VCaP (cell line): ENCODE results near the gene ANKRD11.
A peak's percentile ranks its signal among the peaks of the same experiment; 100 is the strongest.
"Not testable (repeated sequence)": the region's sequence is repeated elsewhere in the genome, so short reads cannot be mapped to it uniquely, and the experiment has no call there.

Source experiments
- H3K27ac ChIP-seq: fragments of 450-650 bp; 2 replicates; pipeline ENCODE4 v1.5.1; 2017
- CTCF ChIP-seq: fragments of 450-650 bp; conservative IDR thresholded peaks from 2 replicates; pipeline ENCODE4 v1.5.1; 2017; ENCODE audit warnings: mild to moderate bottlenecking, moderate library complexity

Gene ANKRD11

DNA sequence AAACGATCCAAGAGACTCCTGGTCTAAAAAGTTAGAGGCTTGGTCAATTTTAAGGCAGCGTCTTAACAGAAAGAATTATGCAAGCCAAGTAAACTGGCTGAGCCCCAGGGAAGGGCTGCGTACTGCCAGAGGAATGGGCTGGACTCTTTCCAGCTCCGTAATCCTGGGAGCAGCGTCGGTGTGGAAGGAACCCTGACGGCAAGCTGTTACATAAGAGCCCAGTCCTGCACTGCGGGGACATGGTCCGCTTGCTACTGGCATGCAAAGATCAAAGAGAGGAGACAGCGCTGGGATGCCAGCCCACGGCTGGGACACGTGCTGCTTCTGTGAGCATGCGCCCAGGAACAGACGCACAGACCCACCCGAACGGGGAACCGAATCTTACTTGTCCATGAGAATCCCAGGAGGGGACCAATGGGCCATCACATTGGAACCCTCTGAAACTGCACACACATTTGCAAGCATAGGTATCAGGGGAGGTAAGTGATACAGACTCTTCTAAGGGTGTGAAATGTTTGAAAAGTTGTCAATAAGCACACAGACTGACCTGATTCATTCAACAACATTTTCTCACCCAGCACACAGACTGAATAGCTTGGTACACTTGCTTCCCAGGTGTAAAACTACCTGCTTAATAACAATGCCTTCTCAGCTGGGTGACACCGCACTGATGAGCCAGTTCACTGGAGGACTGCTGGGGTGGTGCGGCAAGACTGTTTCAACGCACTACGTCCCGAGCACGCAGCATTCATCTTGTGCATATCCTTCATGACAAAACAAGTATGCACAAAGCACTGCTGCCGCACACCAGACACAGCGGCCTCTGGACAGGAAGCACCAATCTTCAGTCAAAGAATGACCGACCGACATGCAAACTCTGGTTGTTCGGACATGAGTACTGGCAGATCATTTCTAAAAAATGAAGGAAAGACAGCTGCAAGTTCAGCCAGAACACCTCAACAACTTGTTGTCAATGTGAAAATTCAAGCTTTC lies 94.9 kb downstream of the ANKRD11 start:
- peak overlapping the region; percentile 16; the same call in 1 of the 2 replicates for H3K27ac ChIP-seq
- TF ChIP-seq CTCF, result no peak

DNA sequence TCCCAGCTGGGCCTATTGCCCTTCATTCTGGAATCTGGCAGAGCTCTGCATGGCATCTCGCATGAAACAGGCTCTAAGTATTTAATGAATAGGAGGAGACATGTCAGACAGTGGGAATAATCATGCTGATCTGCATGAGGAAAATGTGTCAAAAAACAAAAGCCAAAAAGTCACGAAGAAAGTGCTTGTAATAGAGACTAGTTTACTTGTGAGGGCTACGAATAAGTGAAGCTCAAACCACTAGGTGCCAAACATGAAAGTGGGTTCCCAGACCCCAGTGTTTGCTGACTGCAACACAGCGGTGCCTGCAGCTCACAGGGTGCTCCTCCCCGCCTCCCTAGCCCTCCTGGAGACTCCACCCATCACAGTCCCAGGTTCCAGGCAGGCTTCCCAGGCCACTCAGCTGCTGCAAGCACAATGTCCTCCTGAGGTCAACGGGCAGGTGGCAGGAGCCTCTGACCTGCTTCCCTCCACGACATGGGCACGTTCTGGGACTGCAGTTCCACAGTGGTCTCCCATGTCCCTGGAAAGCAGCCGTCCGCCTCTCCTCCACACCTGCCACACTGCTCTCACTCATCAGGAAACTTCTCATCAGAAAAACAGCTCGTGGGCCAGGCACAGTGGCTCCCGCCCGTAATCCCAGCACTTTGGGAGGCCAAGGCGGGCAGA lies 96.5 kb downstream of the ANKRD11 start:
- no peak for TF ChIP-seq CTCF

DNA sequence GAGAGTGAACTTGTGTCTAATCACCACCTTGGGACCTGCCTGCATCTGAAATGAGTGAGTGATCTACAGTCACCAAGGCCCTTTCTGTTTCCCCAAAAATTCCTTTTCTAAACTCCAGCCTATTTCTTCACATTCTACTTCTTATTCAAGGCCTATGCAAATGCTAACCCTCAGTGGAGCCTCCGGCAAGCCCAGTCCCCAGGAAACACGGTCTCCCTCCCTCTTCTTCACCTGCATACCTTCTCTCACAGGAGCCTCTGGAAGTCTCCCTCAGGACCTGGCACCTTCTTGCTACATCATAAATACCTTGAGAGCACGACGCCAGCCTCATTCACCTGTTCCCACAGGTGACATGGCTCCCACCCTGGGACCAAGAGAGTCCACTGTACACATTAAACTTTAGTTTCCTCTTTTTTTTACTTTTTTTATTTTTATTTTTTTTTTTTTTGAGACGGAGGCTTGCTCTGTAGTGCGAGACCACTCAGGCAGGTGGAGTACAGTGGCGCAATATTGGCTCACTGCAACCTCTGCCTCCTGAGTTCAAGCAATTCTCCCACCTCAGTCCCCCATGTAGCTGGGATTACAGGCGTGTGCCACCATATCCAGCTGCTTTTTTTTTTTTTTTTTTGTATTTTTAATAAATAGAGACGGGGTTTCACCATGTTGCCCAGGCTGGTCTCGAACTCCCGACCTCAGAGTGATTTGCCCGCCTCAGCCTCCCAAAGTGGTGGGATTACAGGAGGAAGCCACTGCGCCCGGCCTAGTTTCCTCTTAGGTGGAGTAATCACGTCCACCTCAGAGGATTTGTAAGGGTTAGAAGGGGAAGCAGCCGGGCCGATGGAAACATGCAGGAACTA lies 97.3 kb downstream of the ANKRD11 start:
- no peak overlapping the region for H3K27ac ChIP-seq
- TF ChIP-seq CTCF, result no peak

More for the DNA sequence above, 96.5 kb downstream of the ANKRD11 start:
- no peak overlapping the region for H3K27ac ChIP-seq

DNA sequence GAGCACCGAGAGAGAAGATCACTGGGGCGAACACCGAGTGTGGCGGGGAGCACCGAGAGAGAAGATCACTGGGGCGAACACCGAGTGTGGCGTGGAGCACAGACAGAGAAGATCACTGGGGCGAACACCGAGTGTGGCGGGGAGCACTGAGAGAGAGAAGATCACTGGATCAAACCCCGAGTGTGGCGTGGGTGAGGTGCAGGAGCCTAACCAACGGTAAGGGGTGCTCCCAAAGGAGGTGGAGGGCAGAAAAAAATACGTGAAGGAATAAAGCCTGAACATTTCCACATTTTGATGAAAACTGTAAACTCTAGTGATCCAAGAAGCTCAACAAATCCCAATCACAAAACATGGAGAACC lies 100.2 kb downstream of the ANKRD11 start:
- H3K27ac ChIP-seq, result not testable (repeated sequence)

DNA sequence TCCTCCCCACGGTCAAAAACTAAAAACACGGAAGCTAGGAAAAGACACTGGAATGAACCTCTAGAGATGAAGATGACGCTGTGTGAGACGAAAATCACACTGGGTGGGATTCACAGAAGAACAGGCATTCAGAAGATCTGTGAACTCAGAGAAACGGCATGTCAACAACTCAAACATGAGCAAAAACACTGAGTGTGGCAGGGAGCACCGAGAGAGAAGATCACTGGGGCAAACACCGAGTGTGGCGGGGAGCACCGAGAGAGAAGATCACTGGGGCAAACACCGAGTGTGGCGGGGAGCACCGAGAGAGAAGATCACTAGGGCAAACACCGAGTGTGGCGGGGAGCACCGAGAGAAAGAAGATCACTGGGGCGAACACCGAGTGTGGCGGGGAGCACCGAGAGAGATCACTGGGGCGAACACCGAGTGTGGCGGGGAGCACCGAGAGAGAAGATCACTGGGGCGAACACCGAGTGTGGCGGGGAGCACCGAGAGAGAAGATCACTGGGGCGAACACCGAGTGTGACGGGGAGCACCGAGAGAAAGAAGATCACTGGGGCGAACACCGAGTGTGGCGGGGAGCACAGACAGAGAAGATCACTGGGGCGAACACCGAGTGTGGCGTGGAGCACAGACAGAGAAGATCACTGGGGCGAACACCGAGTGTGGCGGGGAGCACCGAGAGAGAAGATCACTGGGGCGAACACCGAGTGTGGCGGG lies 100.7 kb downstream of the ANKRD11 start:
- not testable (repeated sequence) for H3K27ac ChIP-seq

DNA sequence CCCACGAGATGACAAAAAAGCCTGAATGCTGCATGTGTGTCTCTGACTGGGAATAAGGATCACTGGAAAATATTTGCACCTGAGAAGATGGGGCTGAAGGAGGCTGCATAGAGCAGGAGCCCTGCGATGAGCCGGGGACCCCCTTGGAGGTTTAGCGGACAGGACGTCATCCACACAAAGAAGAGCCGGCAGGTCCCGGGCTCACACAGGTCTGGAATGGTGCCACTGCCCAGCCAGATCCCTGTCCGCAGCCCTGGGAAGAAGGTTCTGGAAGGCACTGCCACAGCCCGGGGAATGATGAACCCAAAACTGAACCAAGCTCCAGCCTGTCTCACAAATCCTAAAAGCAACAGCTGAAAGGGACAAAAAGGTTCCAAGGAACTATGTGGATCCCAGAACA lies 101.8 kb downstream of the ANKRD11 start:
- no peak overlapping the region for H3K27ac ChIP-seq
- TF ChIP-seq CTCF, result no peak

DNA sequence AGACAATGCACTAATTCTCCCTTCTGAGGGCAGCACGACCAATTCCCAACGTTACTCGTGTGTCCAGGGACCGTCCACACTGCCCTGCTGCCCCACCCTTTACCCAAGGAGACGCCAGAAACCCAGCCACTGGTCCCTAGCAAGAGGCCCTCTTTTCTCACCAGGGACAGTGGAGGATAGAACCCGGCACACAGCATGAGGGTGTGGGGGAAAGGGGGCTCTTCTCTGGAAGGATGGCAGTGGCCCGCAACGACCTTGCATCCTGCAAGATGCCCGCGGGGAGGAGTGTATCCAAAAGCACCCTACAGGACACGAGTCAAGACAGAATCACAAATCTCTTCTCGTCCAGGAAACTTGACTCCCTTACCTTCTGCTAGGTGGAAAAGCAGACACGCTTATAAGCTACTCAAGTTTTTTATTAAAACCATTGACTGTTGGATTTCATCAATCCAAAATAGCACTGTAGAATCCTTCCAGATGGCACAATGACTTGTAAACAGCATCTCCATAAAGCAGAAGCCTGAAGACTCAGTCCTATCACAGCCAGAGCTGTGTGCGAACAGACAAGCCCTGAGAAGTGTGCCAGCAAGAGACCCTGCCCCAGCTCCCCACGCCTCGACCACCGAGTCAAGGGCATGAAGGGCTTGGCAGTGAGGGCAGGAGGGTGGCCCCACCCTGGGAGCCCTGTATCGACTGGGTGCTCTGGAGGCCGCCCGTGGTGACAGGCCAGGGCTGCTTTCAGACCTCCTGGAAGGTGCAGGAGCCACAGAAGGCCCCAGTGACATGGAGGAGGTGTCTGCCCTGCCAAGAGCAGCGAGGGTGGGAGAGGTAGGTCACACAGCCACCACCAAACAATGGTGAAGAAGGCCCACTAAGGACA lies 103.8 kb downstream of the ANKRD11 start:
- no peak for TF ChIP-seq CTCF
- no peak overlapping the region for H3K27ac ChIP-seq
